Muscle of back (tissue), 11 donors: ENCODE data around the gene COL23A1. TPM values are rescaled to one million over a fixed set of nuclear protein-coding genes. Genes with fewer than 3 reads are reported as not detected.

Experiments
- DNase-seq, 3 donors: peaks; one replicate each; pipeline versions ENCODE4 v3.0.0 to v3.0.0-alpha.2; 2013
- polyA plus RNA-seq, 10 donors: library from polyadenylated mRNA; unstranded; fragments of 120-200 nt; gene quantifications; one replicate each; pipeline ENCODE4 v1.2.1, GENCODE V29; 2013; ENCODE audit not compliant: insufficient read length in 10 of 10

COL23A1 gene
- polyA plus RNA-seq, 10 donors, result 0.67 to 13.2 (median 4.5) TPM

GRCh38 chr5:178535299-178536175 is 54.7 kb downstream of the COL23A1 start:
- DNase-seq, result peak in 1 of 3 donors; percentile 41

- no peak for DNase-seq
Observed at GRCh38 chr5:178533136-178533535, 57.1 kb downstream of the COL23A1 start.

GRCh38 chr5:178532666-178533065 is 57.5 kb downstream of the COL23A1 start:
- DNase-seq, result no peak

- DNase-seq, result no peak
Observed at GRCh38 chr5:178532236-178532635, 58.0 kb downstream of the COL23A1 start.

GRCh38 chr5:178531786-178532185 is 58.4 kb downstream of the COL23A1 start:
- DNase-seq, result no peak

- no peak for DNase-seq
Observed at GRCh38 chr5:178530526-178530925, 59.7 kb downstream of the COL23A1 start.

GRCh38 chr5:178529080-178529479 is 61.1 kb downstream of the COL23A1 start:
- no peak for DNase-seq

GRCh38 chr5:178527458-178528307 is 62.5 kb downstream of the COL23A1 start:
- peak in 2 of 3 donors; percentile 31 to 48 for DNase-seq

- peak in 1 of 3 donors; percentile 33 for DNase-seq
Observed at GRCh38 chr5:178526773-178527457, 63.3 kb downstream of the COL23A1 start.

GRCh38 chr5:178525906-178526732 is 64.1 kb downstream of the COL23A1 start:
- no peak for DNase-seq

GRCh38 chr5:178524093-178524882 is 65.9 kb downstream of the COL23A1 start:
- DNase-seq, result no peak

GRCh38 chr5:178522361-178522760 is 67.8 kb downstream of the COL23A1 start:
- no peak for DNase-seq

GRCh38 chr5:178520851-178521250 is 69.3 kb downstream of the COL23A1 start:
- no peak for DNase-seq

GRCh38 chr5:178519804-178520203 is 70.4 kb downstream of the COL23A1 start:
- DNase-seq, result no peak

GRCh38 chr5:178519155-178519554 is 71.0 kb downstream of the COL23A1 start:
- DNase-seq, result no peak

GRCh38 chr5:178516504-178517235 is 73.5 kb downstream of the COL23A1 start:
- DNase-seq, result no peak

- DNase-seq, result no peak
Observed at GRCh38 chr5:178515776-178516503, 74.3 kb downstream of the COL23A1 start.

GRCh38 chr5:178514851-178515418 is 75.3 kb downstream of the COL23A1 start:
- peak in 1 of 3 donors; percentile 39 for DNase-seq
